Epithelial cell of prostate (primary cell): ENCODE data around the gene UBALD1.
"Not testable (repeated sequence)": the region's sequence is repeated elsewhere in the genome, so short reads cannot be mapped to it uniquely, and the experiment has no call there.

Experiments used
- DNase-seq: peaks from one replicate; pipeline ENCODE4 v3.0.0-alpha.2; 2011; ENCODE audit warnings: low read depth, low spot score
- H3K27ac ChIP-seq: fragments of 450-650 bp; 2 replicates; pipeline ENCODE4 v1.5.1; 2017; ENCODE audit warnings: mild to moderate bottlenecking

Gene UBALD1

GRCh38 chr16:4614571-4615383 is at the start of gene UBALD1:
TSS of gene UBALD1 (minus strand) at chr16:4614888. CDS start at chr16:4614797, 91 bp downstream.
- peak; percentile 45 for DNase-seq
- H3K27ac ChIP-seq = peak within 1 kb of the TSS; percentile 85

GRCh38 chr16:4663777-4664465 is 49.2 kb upstream of the UBALD1 start:
- no peak for DNase-seq
- H3K27ac ChIP-seq = peak overlapping the region; percentile 37

- no peak overlapping the region for H3K27ac ChIP-seq
- DNase-seq = no peak
Measured at GRCh38 chr16:4663465-4663776, 48.7 kb upstream of the UBALD1 start.

GRCh38 chr16:4661661-4662060 is 47.0 kb upstream of the UBALD1 start:
- H3K27ac ChIP-seq = no peak overlapping the region
- no peak for DNase-seq

GRCh38 chr16:4660454-4661007 is 45.8 kb upstream of the UBALD1 start:
- DNase-seq = no peak
- no peak overlapping the region for H3K27ac ChIP-seq

GRCh38 chr16:4659363-4660353 is 45.0 kb upstream of the UBALD1 start:
- no peak for DNase-seq
- H3K27ac ChIP-seq = no peak overlapping the region

GRCh38 chr16:4656695-4657686 is 42.3 kb upstream of the UBALD1 start:
- no peak overlapping the region for H3K27ac ChIP-seq

GRCh38 chr16:4656221-4656620 is 41.5 kb upstream of the UBALD1 start:
- H3K27ac ChIP-seq = no peak overlapping the region
- no peak for DNase-seq

More at GRCh38 chr16:4656695-4657686, 42.3 kb upstream of the UBALD1 start:
- DNase-seq = no peak

- H3K27ac ChIP-seq = no peak overlapping the region
- no peak for DNase-seq
Measured at GRCh38 chr16:4655801-4656200, 41.1 kb upstream of the UBALD1 start.

- no peak for DNase-seq
- H3K27ac ChIP-seq = no peak overlapping the region
Measured at GRCh38 chr16:4654964-4655590, 40.4 kb upstream of the UBALD1 start.

- no peak overlapping the region for H3K27ac ChIP-seq
- no peak for DNase-seq
Measured at GRCh38 chr16:4654011-4654963, 39.6 kb upstream of the UBALD1 start.

- H3K27ac ChIP-seq = no peak overlapping the region
- DNase-seq = no peak
Measured at GRCh38 chr16:4652561-4652960, 37.9 kb upstream of the UBALD1 start.

GRCh38 chr16:4651827-4652226 is 37.1 kb upstream of the UBALD1 start:
- no peak for DNase-seq
- H3K27ac ChIP-seq = no peak overlapping the region

GRCh38 chr16:4650443-4651074 is 35.9 kb upstream of the UBALD1 start:
- H3K27ac ChIP-seq, DNase-seq: not testable (repeated sequence)

- no peak overlapping the region for H3K27ac ChIP-seq
- DNase-seq = no peak
Measured at GRCh38 chr16:4649744-4650442, 35.2 kb upstream of the UBALD1 start.

GRCh38 chr16:4648917-4649316 is 34.2 kb upstream of the UBALD1 start:
- H3K27ac ChIP-seq = no peak overlapping the region
- no peak for DNase-seq

GRCh38 chr16:4647644-4647980 is 32.9 kb upstream of the UBALD1 start:
- DNase-seq = no peak
- no peak overlapping the region for H3K27ac ChIP-seq
